C1 segment of cervical spinal cord (tissue), 14 donors: Measurements from ENCODE around the gene DYNAP.

Source experiments
- DNase-seq, 14 donors: peaks; one replicate each; lab custom pipeline; 2025; lab: John Stamatoyannopoulos, UW

DYNAP gene

DNA sequence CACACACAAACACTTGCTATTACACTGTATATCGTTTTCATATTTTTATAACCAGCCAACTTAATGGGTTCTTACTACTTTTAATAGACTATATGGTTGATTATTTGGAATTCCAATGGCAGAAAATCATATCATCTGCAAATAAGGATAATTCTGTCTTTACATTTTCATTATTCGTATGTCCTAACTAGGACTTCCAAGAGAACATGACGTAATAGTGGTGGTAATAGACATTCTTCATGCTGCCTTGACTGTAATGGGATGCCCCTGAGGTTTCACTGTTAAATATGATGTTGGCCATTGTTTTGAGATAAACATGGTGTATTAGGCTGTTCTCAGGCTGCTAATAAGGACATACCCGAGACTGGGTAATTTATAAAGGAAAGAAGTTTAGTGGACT is 45.2 kb downstream of the DYNAP start:
- DNase-seq = no peak

DNA sequence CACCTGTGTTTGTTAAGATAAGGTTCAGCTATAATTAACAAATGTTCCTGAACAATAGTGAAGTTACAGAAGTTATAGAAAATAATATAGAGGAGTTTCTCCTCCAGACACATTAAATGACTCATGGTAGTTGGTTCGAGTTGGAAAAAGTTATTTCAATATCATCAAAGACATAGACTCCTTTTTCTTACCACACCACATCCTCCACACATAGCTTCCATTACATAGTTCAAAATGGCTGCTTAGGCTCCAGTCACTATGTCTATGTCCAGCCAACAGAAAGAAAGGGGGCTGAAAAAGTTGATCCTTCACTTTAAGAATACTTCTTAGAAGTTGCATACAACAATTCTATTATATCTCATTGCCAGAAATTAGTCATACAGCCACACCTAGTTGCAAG is 50.7 kb downstream of the DYNAP start:
- DNase-seq = no peak

DNA sequence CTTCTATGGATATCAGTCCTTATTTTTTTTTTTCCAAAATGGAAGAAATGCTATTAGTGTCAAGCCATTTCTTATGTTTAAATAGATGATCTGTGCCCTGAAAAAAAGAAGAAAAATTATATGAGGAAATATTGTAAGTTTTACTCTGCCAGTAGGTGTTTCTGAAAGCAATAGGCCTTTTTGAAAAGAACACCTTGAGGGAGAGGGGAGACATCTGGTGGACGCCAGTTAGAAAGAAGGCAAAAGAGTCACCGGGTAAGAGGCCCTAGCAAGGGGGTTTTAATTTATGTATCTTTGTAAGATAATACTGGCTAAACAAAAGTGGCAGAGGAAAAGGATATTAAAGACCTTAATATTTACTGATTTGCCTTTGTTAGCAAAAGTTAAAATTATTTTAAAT is 56.1 kb downstream of the DYNAP start:
- no peak for DNase-seq
